NT2/D1 (cell line): ENCODE data around the gene CFAP97D1.

Source experiments
- SUZ12 ChIP-seq: IDR thresholded peaks from 2 replicates; pipeline ENCODE4 v1.6.1; 2011; ENCODE audit not compliant: insufficient read length, insufficient read depth; ENCODE audit errors: extremely low read depth
- YY1 ChIP-seq: IDR thresholded peaks from 2 replicates; pipeline ENCODE4 v1.6.1; 2011; ENCODE audit not compliant: insufficient read length, insufficient read depth

- no peak for TF ChIP-seq YY1
- no peak for TF ChIP-seq SUZ12
These were observed 12.5 kb upstream of the CFAP97D1 start for GRCh38 chr17:43767713-43768059.
